Parathyroid adenoma (tissue), 2 donors: ENCODE results near the gene ARHGAP21.
A peak's percentile ranks its signal among the peaks of the same experiment; 100 is the strongest.

ENCODE experiments used
- H2AFZ ChIP-seq: fragments of 300-600 bp; sonication (generic); one replicate; pipeline ENCODE4 v1.7.0; 2017; ENCODE audit warnings: antibody characterized with exemption, mild to moderate bottlenecking
- H3K27ac ChIP-seq: fragments of 300-600 bp; sonication (generic); one replicate; pipeline ENCODE4 v1.7.0; 2017
- H3K27me3 ChIP-seq: fragments of 300-600 bp; sonication (generic); one replicate; pipeline ENCODE4 v1.7.0; 2017; ENCODE audit warnings: low read length; ENCODE audit not compliant: control insufficient read depth, insufficient read depth
- H3K36me3 ChIP-seq: fragments of 300-600 bp; sonication (generic); one replicate; pipeline ENCODE4 v1.7.0; 2017; ENCODE audit warnings: low read length; ENCODE audit not compliant: control insufficient read depth, insufficient read depth
- H3K4me1 ChIP-seq: fragments of 300-600 bp; sonication (generic); one replicate; pipeline ENCODE4 v1.7.0; 2017; ENCODE audit warnings: control low read depth
- H3K4me2 ChIP-seq: fragments of 300-600 bp; sonication (generic); one replicate; pipeline ENCODE4 v1.7.0; 2017; ENCODE audit warnings: low read length
- H3K4me3 ChIP-seq: fragments of 300-600 bp; sonication (generic); one replicate; pipeline ENCODE4 v1.7.0; 2017; ENCODE audit warnings: low read depth, low read length
- H3K79me2 ChIP-seq: fragments of 300-600 bp; sonication (generic); one replicate; pipeline ENCODE4 v1.7.0; 2017; ENCODE audit warnings: control low read depth
- H3K9ac ChIP-seq: fragments of 300-600 bp; sonication (generic); one replicate; pipeline ENCODE4 v1.7.0; 2017; ENCODE audit warnings: mild to moderate bottlenecking
- H3K9me3 ChIP-seq: fragments of 300-600 bp; sonication (generic); one replicate; pipeline ENCODE4 v1.7.0; 2017; ENCODE audit warnings: low read length; ENCODE audit not compliant: control insufficient read depth
- TF ChIP-seq, protein P1 (sequence below): fragments of 300-600 bp; sonication (generic); IDR thresholded peaks from one replicate; pipeline ENCODE4 v1.7.0; 2017; ENCODE audit warnings: antibody characterized with exemption, mild to moderate bottlenecking
- donor health status: primary hyperparathyroidism.

The ARHGAP21 gene

GRCh38 chr10:24748214-24748613 is 24.5 kb upstream of the ARHGAP21 start:
- H3K79me2 ChIP-seq: no peaks in the 10 kb centered on the region
- no peaks in the 10 kb centered on the region for H3K36me3 ChIP-seq
- H3K9me3 ChIP-seq: no peaks in the 10 kb centered on the region
- H3K27me3 ChIP-seq: no peaks in the 10 kb centered on the region
- no peak overlapping the region for H3K4me2 ChIP-seq
- no peak overlapping the region for H3K9ac ChIP-seq
- no peaks in the 10 kb centered on the region for H3K4me1 ChIP-seq
- no peak overlapping the region for H3K27ac ChIP-seq
- H2AFZ ChIP-seq: no peak overlapping the region
- TF ChIP-seq, protein P1, sequence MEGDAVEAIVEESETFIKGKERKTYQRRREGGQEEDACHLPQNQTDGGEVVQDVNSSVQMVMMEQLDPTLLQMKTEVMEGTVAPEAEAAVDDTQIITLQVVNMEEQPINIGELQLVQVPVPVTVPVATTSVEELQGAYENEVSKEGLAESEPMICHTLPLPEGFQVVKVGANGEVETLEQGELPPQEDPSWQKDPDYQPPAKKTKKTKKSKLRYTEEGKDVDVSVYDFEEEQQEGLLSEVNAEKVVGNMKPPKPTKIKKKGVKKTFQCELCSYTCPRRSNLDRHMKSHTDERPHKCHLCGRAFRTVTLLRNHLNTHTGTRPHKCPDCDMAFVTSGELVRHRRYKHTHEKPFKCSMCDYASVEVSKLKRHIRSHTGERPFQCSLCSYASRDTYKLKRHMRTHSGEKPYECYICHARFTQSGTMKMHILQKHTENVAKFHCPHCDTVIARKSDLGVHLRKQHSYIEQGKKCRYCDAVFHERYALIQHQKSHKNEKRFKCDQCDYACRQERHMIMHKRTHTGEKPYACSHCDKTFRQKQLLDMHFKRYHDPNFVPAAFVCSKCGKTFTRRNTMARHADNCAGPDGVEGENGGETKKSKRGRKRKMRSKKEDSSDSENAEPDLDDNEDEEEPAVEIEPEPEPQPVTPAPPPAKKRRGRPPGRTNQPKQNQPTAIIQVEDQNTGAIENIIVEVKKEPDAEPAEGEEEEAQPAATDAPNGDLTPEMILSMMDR: no peak
- H3K4me3 ChIP-seq: no peak overlapping the region

DNA sequence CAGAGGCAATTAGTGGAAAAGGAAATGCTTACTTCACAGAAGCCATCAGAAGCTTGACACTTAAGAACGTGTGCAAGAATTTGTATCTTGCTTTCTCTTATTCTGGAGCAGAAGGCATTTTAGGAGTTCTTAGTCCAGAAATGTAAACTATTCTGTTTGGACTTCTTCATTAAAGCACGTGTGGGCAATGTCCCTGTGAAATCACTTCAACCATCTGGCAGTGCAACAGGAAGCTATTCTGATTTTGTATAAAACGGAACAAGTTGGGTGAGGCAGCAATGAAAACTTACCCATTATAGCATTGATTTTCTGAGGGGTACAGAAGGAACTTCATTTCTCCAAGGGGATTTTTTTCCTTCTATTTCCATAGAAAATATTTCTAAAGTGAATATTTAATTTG is 21.3 kb upstream of the ARHGAP21 start:
- Histone ChIP-seq H3K27me3 (no peaks in the 10 kb centered on the region), H3K4me1 (no peaks in the 10 kb centered on the region), H3K9me3 (no peaks in the 10 kb centered on the region), H3K9ac (no peak overlapping the region), H3K36me3 (no peaks in the 10 kb centered on the region), H3K79me2 (no peaks in the 10 kb centered on the region), H3K4me2 (no peak overlapping the region), H3K4me3 (no peak overlapping the region), H2AFZ (no peak overlapping the region), H3K27ac (no peak overlapping the region)
- TF ChIP-seq, protein P1: no peak

GRCh38 chr10:24740714-24741113 is 17.0 kb upstream of the ARHGAP21 start:
- no peak overlapping the region for H3K9ac ChIP-seq
- H3K36me3 ChIP-seq: no peaks in the 10 kb centered on the region
- H3K4me2 ChIP-seq: no peak overlapping the region
- no peak overlapping the region for H2AFZ ChIP-seq
- no peaks in the 10 kb centered on the region for H3K27me3 ChIP-seq
- H3K4me1 ChIP-seq: no peaks in the 10 kb centered on the region
- H3K9me3 ChIP-seq: no peaks in the 10 kb centered on the region
- TF ChIP-seq, protein P1: no peak
- no peak overlapping the region for H3K27ac ChIP-seq
- no peaks in the 10 kb centered on the region for H3K79me2 ChIP-seq
- H3K4me3 ChIP-seq: no peak overlapping the region

DNA sequence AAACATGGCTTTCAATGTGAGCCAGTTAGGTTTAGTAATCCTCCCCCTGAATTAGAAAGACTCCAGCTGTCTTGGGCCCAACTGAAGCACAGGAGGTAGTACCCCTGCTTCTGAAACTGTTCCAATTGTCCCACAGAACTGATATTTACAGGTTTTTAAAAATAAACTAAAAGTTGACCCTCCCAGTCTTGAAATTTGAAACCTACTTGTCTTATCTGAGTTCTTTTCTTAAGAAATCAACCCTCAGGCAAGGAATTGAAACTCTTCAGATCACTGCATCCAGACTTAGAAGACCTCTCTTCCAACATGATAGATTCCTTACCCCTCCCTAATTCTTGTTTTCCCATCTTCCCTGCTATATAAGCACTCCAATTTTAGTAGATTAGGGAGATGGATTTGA is 13.3 kb upstream of the ARHGAP21 start:
- no peak overlapping the region for H3K4me2 ChIP-seq
- TF ChIP-seq, protein P1: no peak
- no peaks in the 10 kb centered on the region for H3K27me3 ChIP-seq
- H3K9me3 ChIP-seq: no peaks in the 10 kb centered on the region
- H3K27ac ChIP-seq: no peak overlapping the region
- no peak overlapping the region for H3K9ac ChIP-seq
- peak overlapping the region; percentile 16 for H2AFZ ChIP-seq
- no peaks in the 10 kb centered on the region for H3K4me1 ChIP-seq
- H3K36me3 ChIP-seq: no peaks in the 10 kb centered on the region
- no peak overlapping the region for H3K4me3 ChIP-seq
- H3K79me2 ChIP-seq: no peaks in the 10 kb centered on the region

DNA sequence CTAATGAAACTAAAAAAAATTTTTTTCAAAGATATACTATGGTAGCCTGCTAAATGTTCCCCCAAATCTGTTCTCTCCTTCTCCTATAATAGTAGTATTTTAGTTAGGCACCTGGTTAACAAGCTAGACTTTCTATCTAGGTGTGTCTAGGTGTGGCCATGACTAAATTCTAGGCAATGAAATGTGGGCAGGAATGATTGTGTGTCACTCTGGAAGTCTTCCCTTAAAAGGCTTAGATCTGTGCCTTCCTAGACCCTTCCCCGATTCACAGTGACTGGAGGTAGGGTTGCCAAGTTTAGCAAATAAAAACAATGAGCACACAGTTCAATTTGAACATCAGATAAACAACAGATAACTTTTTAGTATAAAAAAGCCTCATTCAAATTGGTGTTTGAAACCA is 8.3 kb upstream of the ARHGAP21 start:
- H3K27me3 ChIP-seq: no peaks in the 10 kb centered on the region
- H3K79me2 ChIP-seq: no peaks in the 10 kb centered on the region
- H3K4me2 ChIP-seq: no peak overlapping the region
- H3K36me3 ChIP-seq: no peaks in the 10 kb centered on the region
- H3K9me3 ChIP-seq: no peaks in the 10 kb centered on the region
- TF ChIP-seq, protein P1: no peak
- no peak overlapping the region for H2AFZ ChIP-seq
- H3K4me1 ChIP-seq: no peaks in the 10 kb centered on the region
- no peak overlapping the region for H3K27ac ChIP-seq
- no peak overlapping the region for H3K4me3 ChIP-seq
- H3K9ac ChIP-seq: no peak overlapping the region
